ENCODE results near the gene ZNF311.
A peak's percentile ranks its signal among the peaks of the same experiment; 100 is the strongest.

Gene ZNF311

GRCh38 chr6:29005183-29005885 lies at the start of gene ZNF311:
Gene ZNF311, minus strand, starts transcription at chr6:29005315. Its CDS starts 1,361 bp downstream, at chr6:29003954.
- FAIRE-seq: no peak

- no peak for FAIRE-seq
Measured at GRCh38 chr6:29051680-29052079, 46.6 kb upstream of the ZNF311 start.

GRCh38 chr6:29045075-29045474 lies 40.0 kb upstream of the ZNF311 start, which contains the start of gene OR2W1:
Gene OR2W1, minus strand, starts transcription at chr6:29045175. Its CDS starts 0 bp downstream, at chr6:29045175.
- FAIRE-seq: no peak

- no peak for FAIRE-seq
Measured at GRCh38 chr6:29035951-29036350, 30.8 kb upstream of the ZNF311 start.

- no peak for FAIRE-seq
Measured at GRCh38 chr6:29028821-29029220, 23.7 kb upstream of the ZNF311 start.

GRCh38 chr6:29025927-29026585 lies 20.9 kb upstream of the ZNF311 start:
- FAIRE-seq: no peak

- no peak for FAIRE-seq
Measured at GRCh38 chr6:29021434-29021833, 16.3 kb upstream of the ZNF311 start.

GRCh38 chr6:29019629-29020028 lies 14.5 kb upstream of the ZNF311 start:
- FAIRE-seq: no peak

GRCh38 chr6:29017428-29017802 lies 12.3 kb upstream of the ZNF311 start:
- FAIRE-seq: no peak

GRCh38 chr6:29016559-29017427 lies 11.7 kb upstream of the ZNF311 start:
- FAIRE-seq: no peak

- no peak for FAIRE-seq
Measured at GRCh38 chr6:29014729-29015608, 9.9 kb upstream of the ZNF311 start.

GRCh38 chr6:29011276-29011734 lies 6.2 kb upstream of the ZNF311 start:
- no peak for FAIRE-seq

GRCh38 chr6:29009358-29009757 lies 4.2 kb upstream of the ZNF311 start:
- FAIRE-seq: no peak

GRCh38 chr6:29008089-29008488 lies 3.0 kb upstream of the ZNF311 start:
- FAIRE-seq: no peak

GRCh38 chr6:28996844-28997510 lies 8.1 kb downstream of the ZNF311 start:
- FAIRE-seq: no peak

GRCh38 chr6:28995093-28995650 lies 9.9 kb downstream of the ZNF311 start:
- FAIRE-seq: no peak

GRCh38 chr6:28988536-28989311 lies 16.4 kb downstream of the ZNF311 start:
- no peak for FAIRE-seq

GRCh38 chr6:28985462-28986164 lies 19.5 kb downstream of the ZNF311 start:
- FAIRE-seq: peak; percentile 58

- no peak for FAIRE-seq
Measured at GRCh38 chr6:28983838-28984237, 21.3 kb downstream of the ZNF311 start.
